ENCODE measurements around the gene FAM83E.

Gene FAM83E

GRCh38 chr19:48627865-48628314 lies 13.0 kb upstream of the FAM83E start:
- no peak for DNase-seq

- DNase-seq: peak; percentile 33
Observed at GRCh38 chr19:48627201-48627864, 12.5 kb upstream of the FAM83E start.

GRCh38 chr19:48625891-48626327 lies 11.0 kb upstream of the FAM83E start:
- DNase-seq: no peak

- peak; percentile 7 for DNase-seq
Observed at GRCh38 chr19:48624791-48625723, 10.2 kb upstream of the FAM83E start.

- peak; percentile 98 for DNase-seq
Observed at GRCh38 chr19:48624067-48624594, 9.3 kb upstream of the FAM83E start.

GRCh38 chr19:48623556-48624066 lies 8.7 kb upstream of the FAM83E start:
- DNase-seq: no peak

- DNase-seq: no peak
Observed at GRCh38 chr19:48619692-48620585, 5.1 kb upstream of the FAM83E start.

- DNase-seq: peak; percentile 97
Observed at GRCh38 chr19:48618916-48619691, 4.2 kb upstream of the FAM83E start, which contains the start of the genes RPL18 and SPHK2. Gene RPL18, minus strand, starts transcription at chr19:48619178. Its CDS starts 35 bp downstream, at chr19:48619143. Gene SPHK2, plus strand, starts transcription at chr19:48619506. Its CDS starts 1,009 bp downstream, at chr19:48620515.

- DNase-seq: no peak
Observed at GRCh38 chr19:48618278-48618915, 3.5 kb upstream of the FAM83E start.

GRCh38 chr19:48617146-48617937 lies 2.5 kb upstream of the FAM83E start:
- no peak for DNase-seq

GRCh38 chr19:48616491-48617056 lies 1.7 kb upstream of the FAM83E start:
- no peak for DNase-seq

GRCh38 chr19:48616041-48616436 lies 1.2 kb upstream of the FAM83E start:
- no peak for DNase-seq

GRCh38 chr19:48615231-48616040 lies 560 bp upstream of the FAM83E start:
- DNase-seq: no peak

GRCh38 chr19:48613852-48614435 lies 932 bp downstream of the FAM83E start:
- no peak for DNase-seq

- DNase-seq: no peak
Observed at GRCh38 chr19:48613024-48613851, 1.6 kb downstream of the FAM83E start.

- DNase-seq: no peak
Observed at GRCh38 chr19:48611872-48612271, 3.0 kb downstream of the FAM83E start.

GRCh38 chr19:48609571-48610108 lies 5.2 kb downstream of the FAM83E start:
- DNase-seq: no peak
